Spleen (tissue), 11 donors: ENCODE data around the gene ACSM2A. TPM values are rescaled to one million over a fixed set of nuclear protein-coding genes. Genes with fewer than 3 reads are reported as not detected.
"Not testable (repeated sequence)": the region's sequence is repeated elsewhere in the genome, so short reads cannot be mapped to it uniquely, and the experiment has no call there.

Source experiments
- DNase-seq: peaks from one replicate; pipeline ENCODE4 v3.0.0-alpha.2; 2020
- H3K27ac ChIP-seq, 8 donors: fragments of 200-600 bp; sonication (generic) in 7 of 8; 1 replicate in 4 of 8; 2 replicates in 4 of 8; pipeline versions ENCODE4 v1.5.0 to v1.8.0; 2016 to 2021; ENCODE audit warnings: inconsistent platforms in 4 of 8, mild to moderate bottlenecking in 4 of 8, moderate library complexity in 1 of 8
- H3K27me3 ChIP-seq, 7 donors: fragments of 200-600 bp; sonication (generic) in 6 of 7; replicated peaks in 1 of 7; 1 replicate in 4 of 7; 2 replicates in 3 of 7; pipeline versions ENCODE4 v1.5.0 to v1.8.0; 2016 to 2021; ENCODE audit warnings: inconsistent platforms in 3 of 7, mild to moderate bottlenecking in 1 of 7
- H3K36me3 ChIP-seq, 6 donors: fragments of 200-600 bp; sonication (generic) in 5 of 6; 1 replicate in 4 of 6; 2 replicates in 2 of 6; pipeline versions ENCODE4 v1.5.0 to v1.8.0; 2016 to 2021; ENCODE audit warnings: inconsistent platforms in 2 of 6
- H3K4me1 ChIP-seq, 6 donors: fragments of 200-600 bp; sonication (generic) in 5 of 6; 1 replicate in 3 of 6; 2 replicates in 3 of 6; pipeline versions ENCODE4 v1.5.0 to v1.8.0; 2016 to 2021; ENCODE audit warnings: inconsistent platforms in 3 of 6
- H3K4me3 ChIP-seq, 8 donors: fragments of 200-600 bp; sonication (generic) in 7 of 8; 1 replicate in 4 of 8; 2 replicates in 4 of 8; pipeline versions ENCODE4 v1.5.0 to v1.8.0; 2016 to 2021; ENCODE audit warnings: inconsistent platforms in 4 of 8, mild to moderate bottlenecking in 4 of 8, moderate library complexity in 2 of 8
- H3K9me3 ChIP-seq, 8 donors: fragments of 200-600 bp; sonication (generic) in 7 of 8; 1 replicate in 4 of 8; 2 replicates in 4 of 8; pipeline versions ENCODE4 v1.5.0 to v1.8.0; 2016 to 2021; ENCODE audit warnings: inconsistent platforms in 4 of 8
- POLR2A ChIP-seq, 3 donors: fragments of 450-650 bp; IDR thresholded peaks; one replicate each; pipeline ENCODE4 v1.5.1; 2017; ENCODE audit warnings: antibody characterized with exemption in 3 of 3, mild to moderate bottlenecking in 1 of 3
- POLR2AphosphoS5 ChIP-seq, 3 donors: sonication (generic); formaldehyde crosslinking; IDR thresholded peaks; one replicate each; pipeline ENCODE4 v1.5.1; 2017; ENCODE audit warnings: antibody characterized with exemption in 3 of 3
- WGBS, 5 donors: extraction: QIAGEN DNeasy Blood & Tissue Kit in 3 of 5; methylation state at CpG; one replicate each; pipeline versions ENCODE4 v1.1.5 to v1.1.7; 2013 to 2018; 5-methylcytosine and 5-hydroxymethylcytosine counted together
- intact Hi-C: fragments of 100-400 bp; cut with DNase I; formaldehyde crosslinking; loops from one replicate; pipeline ENCODE4 v1.15.0; 2023; ENCODE audit warnings: low total_unique reads
- polyA plus RNA-seq, 3 donors: library from polyadenylated mRNA; stranded (reverse); fragments of 200-250 nt; gene quantifications; one replicate each; pipeline ENCODE4 v1.2.1, GENCODE V29; 2013
- total RNA-seq, 7 donors: library from RNA; depleted of rRNA in 3 of 7; stranded (reverse); fragments of >200 nt in 3 of 7; fragmentation: NEBNext Ultra II Directional in 4 of 7; extraction: Animal tissue kit (Norgen Biotek cat#: 25700) in 4 of 7; gene quantifications; one replicate each; pipeline versions ENCODE4 v1.1.0 to v1.2.1, GENCODE V29; 2016 to 2021
- TF ChIP-seq, protein P1 (sequence below), 11 experiments: fragments of 200-600 bp in 7 of 11; fragments of 450-650 bp in 4 of 11; sonication (generic) in 4 of 11; IDR thresholded peaks in 8 of 11; conservative IDR thresholded peaks in 3 of 11; 1 replicate in 7 of 11; 2 replicates in 4 of 11; pipeline versions ENCODE4 v1.4.0 to v1.8.0; 2016 to 2021; ENCODE audit warnings: antibody characterized with exemption in 11 of 11, inconsistent platforms in 4 of 11, mild to moderate bottlenecking in 1 of 11
- donor health status: healthy with polysubstance abuse.
- donor health status: DM: no; HTN: no; CAD: no; lungs with moderate emphysema.
- donor health status: DM: no; HTN: no; CAD: no.
- donor health status: Bipolar disorder and iron deficiency.
- donor health status: healthy.
- donor health status: DM: no; HTN: no; CAD: no.
- donor health status: DM: yes; HTN: yes; CAD: no.

The ACSM2A gene
- total and polyA plus RNA-seq, 10 donors: 0.43 TPM; not detected in 9

DNA sequence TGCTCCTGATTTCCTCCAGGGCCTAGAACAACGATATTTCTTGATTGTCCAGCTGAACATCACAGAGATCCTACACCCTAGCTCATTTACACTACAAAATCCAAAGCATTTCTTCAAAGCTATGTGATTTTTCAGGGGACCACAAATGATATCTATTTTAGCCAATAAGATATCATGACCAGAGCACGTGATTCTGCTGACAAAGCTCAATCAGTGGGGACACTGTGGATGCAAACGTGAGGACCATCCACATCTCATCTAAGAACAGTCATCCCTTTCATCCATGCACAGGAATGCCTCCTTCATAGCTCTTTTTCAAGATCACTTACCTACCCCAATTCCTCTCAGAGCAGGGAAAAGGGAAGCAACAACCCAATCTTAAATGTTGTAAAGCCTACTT, 67.9 kb downstream of the ACSM2A start:
- TF ChIP-seq POLR2A (IDR thresholded peaks at IDR 0.05): no peak
- TF ChIP-seq, protein P1, sequence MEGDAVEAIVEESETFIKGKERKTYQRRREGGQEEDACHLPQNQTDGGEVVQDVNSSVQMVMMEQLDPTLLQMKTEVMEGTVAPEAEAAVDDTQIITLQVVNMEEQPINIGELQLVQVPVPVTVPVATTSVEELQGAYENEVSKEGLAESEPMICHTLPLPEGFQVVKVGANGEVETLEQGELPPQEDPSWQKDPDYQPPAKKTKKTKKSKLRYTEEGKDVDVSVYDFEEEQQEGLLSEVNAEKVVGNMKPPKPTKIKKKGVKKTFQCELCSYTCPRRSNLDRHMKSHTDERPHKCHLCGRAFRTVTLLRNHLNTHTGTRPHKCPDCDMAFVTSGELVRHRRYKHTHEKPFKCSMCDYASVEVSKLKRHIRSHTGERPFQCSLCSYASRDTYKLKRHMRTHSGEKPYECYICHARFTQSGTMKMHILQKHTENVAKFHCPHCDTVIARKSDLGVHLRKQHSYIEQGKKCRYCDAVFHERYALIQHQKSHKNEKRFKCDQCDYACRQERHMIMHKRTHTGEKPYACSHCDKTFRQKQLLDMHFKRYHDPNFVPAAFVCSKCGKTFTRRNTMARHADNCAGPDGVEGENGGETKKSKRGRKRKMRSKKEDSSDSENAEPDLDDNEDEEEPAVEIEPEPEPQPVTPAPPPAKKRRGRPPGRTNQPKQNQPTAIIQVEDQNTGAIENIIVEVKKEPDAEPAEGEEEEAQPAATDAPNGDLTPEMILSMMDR (IDR thresholded peaks at IDR 0.05 in 8 of 11, conservative IDR thresholded peaks at IDR 0.05 in 3 of 11): no peak
- TF ChIP-seq POLR2AphosphoS5 (IDR thresholded peaks at IDR 0.05): no peak
- no peak overlapping the region for H3K4me3 ChIP-seq
- 46 to 69% (median 64%) methylated on average over 3 of the region's 3 CpGs for WGBS, 5 donors
- H3K27me3 ChIP-seq: peaks cover 0 to 5% (median 0%) of the 10 kb centered on the region in 7 donors
- H3K36me3 ChIP-seq: no peaks in the 10 kb centered on the region
- intact Hi-C loops: no loop called here
- H3K4me1 ChIP-seq: no peaks in the 10 kb centered on the region
- no peak for DNase-seq
- H3K9me3 ChIP-seq: peaks cover 0 to 7% (median 0%) of the 10 kb centered on the region in 8 donors
- H3K27ac ChIP-seq: no peak overlapping the region

DNA sequence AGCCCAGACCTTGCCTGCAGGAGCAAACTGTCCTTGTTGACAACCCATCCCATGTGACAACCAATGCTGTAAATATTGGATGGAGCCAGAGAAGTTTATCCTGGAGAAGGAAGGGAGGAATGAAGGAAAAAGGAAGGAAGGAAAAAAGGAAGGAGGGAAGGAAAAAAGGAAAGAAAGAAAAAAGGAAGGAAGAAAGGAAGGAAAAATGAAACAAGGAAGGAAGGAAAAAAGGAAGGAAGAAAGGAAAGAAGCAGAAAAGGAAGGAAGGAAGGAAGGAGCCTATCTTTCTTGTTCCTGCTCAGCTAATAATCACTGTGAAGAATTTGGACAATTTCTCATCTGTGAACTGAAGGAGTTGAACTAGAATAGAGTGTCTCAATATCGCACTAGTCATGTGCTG, 68.8 kb downstream of the ACSM2A start:
- Histone ChIP-seq H3K4me1 (no peaks in the 10 kb centered on the region), H3K36me3 (no peaks in the 10 kb centered on the region), H3K9me3 (no peaks in the 10 kb centered on the region), H3K4me3 (no peak overlapping the region), H3K27me3 (peaks cover 0 to 5% (median 0%) of the 10 kb centered on the region in 7 donors), H3K27ac (no peak overlapping the region)
- WGBS, 5 donors: 75 to 95% (median 87%) methylated on average over 1 of the region's 1 CpG
- no peak for DNase-seq
- TF ChIP-seq, protein P1 (IDR thresholded peaks at IDR 0.05 in 8 of 11, conservative IDR thresholded peaks at IDR 0.05 in 3 of 11): no peak
- TF ChIP-seq POLR2AphosphoS5 (IDR thresholded peaks at IDR 0.05) (no peak), POLR2A (IDR thresholded peaks at IDR 0.05) (no peak)
- intact Hi-C loops: no loop called here

DNA sequence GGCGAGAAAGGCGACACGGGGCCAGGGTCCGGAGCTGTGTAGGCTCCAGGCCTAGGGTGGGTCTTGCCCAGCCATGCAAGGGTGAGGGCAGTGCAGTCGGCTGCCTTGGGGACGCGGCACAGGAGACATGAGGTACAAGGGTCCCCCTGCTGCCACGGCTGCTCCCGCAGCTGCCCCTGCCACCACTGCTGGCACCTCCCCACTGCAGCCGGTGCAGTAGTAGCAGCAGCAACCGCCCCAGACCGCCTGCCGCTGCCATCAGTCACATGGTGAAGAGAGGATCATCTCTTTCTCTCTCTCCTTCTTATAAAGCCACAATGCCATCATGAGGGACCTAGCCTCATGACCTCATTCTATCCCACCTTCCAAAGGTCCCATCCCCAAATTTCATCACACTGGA, 80.5 kb downstream of the ACSM2A start:
- H3K36me3 ChIP-seq, H3K27ac ChIP-seq, DNase-seq, intact Hi-C loops, H3K9me3 ChIP-seq, H3K27me3 ChIP-seq, H3K4me3 ChIP-seq, H3K4me1 ChIP-seq: not testable (repeated sequence)
- WGBS, 5 donors: no CpG with 5 or more reads among the region's 13 CpGs

DNA sequence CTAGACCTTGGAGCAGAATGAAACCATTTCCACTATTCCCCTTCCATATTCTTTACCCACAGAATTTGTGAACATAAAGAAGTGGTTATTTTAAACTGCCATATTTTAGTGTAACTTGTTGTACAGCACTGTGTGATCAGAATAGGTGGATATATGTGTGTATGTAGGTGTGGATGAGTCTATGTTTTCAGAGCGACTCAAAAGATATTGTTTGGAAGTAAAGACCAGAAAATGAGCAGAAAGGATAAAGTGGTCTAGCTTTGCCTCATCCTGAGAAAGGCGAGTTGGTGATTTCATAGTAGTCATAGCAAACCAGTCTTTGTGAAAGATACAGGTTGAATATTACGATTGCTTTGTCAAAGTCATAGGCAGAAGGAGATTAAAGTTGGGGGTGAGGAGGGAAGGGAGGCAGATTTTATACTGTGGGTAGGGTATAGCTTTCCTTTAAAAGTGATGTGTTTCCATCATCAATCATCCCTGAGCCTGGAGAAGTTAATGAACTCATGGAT, 81.0 kb downstream of the ACSM2A start:
- H3K27ac ChIP-seq, DNase-seq, H3K9me3 ChIP-seq, H3K4me3 ChIP-seq, H3K36me3 ChIP-seq, H3K4me1 ChIP-seq, intact Hi-C loops, H3K27me3 ChIP-seq: not testable (repeated sequence)
- no CpG with 5 or more reads among the region's 3 CpGs for WGBS, 5 donors

DNA sequence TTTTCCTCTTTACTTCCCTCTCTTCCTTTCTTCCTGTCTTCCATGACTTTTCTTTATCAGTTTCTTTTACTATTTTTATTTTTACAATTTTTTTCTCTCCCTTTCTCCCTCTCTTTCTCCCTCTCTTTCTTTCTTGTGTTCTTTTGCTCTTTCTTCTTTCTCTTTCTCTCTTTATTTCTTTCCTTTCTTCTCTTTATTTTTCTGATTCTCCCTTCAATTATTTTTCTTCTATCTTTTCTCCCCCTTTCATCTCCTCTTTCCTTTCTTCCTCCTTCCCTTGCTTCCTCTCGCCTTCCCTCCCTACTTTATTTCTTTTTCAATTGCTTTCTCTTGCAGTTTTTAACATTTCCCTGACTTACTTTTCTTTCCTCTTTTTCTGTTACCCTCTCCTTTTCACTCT, 85.3 kb downstream of the ACSM2A start:
- H3K36me3 ChIP-seq, DNase-seq, H3K27me3 ChIP-seq, H3K4me3 ChIP-seq, H3K27ac ChIP-seq, intact Hi-C loops, H3K9me3 ChIP-seq, H3K4me1 ChIP-seq: not testable (repeated sequence)
- 24 to 79% (median 69%) methylated on average over 1 of the region's 1 CpG for WGBS, 5 donors

Other genes starting within 250 kb of the ACSM2A start
- 1 to 10 TPM in 3 of 7 donors, not detected in 4; 1.4 to 4.9 (median 3.2) TPM for gene GP2, start 124.0 kb upstream of the ACSM2A start, total RNA-seq
- gene GP2, start 124.0 kb upstream of the ACSM2A start, polyA plus RNA-seq: under 1 TPM; 0.26 to 0.61 (median 0.55) TPM
- not detected for gene UMOD, start 98.8 kb upstream of the ACSM2A start, total RNA-seq
- gene UMOD, start 98.8 kb upstream of the ACSM2A start, polyA plus RNA-seq: under 1 TPM in 1 of 3 donors, not detected in 2; 0.17 TPM
- not detected for gene PDILT, start 46.8 kb upstream of the ACSM2A start, total RNA-seq
- not detected for gene PDILT, start 46.8 kb upstream of the ACSM2A start, polyA plus RNA-seq
- gene ACSM5, start 42.0 kb upstream of the ACSM2A start, total RNA-seq: 1 to 10 TPM; 2.1 to 8.8 (median 5.6) TPM
- gene ACSM5, start 42.0 kb upstream of the ACSM2A start, polyA plus RNA-seq: 1 to 10 TPM in 2 of 3 donors, under 1 TPM in 1; 1.00 to 1.6 (median 1.3) TPM
- not detected for gene ACSM2B, start 124.8 kb downstream of the ACSM2A start, total RNA-seq
- not detected for gene ACSM2B, start 124.8 kb downstream of the ACSM2A start, polyA plus RNA-seq
- gene ACSM1, start 246.2 kb downstream of the ACSM2A start, total RNA-seq: under 1 TPM in 3 of 7 donors, not detected in 4; 0.25 to 0.72 (median 0.44) TPM
- under 1 TPM; 0.26 to 0.47 (median 0.37) TPM for gene ACSM1, start 246.2 kb downstream of the ACSM2A start, polyA plus RNA-seq